Activated CD4-positive, alpha-beta T cell treated with anti-CD3 and anti-CD28 coated beads, Interleukin-2, amount 50 U/mL, for 16 hours (primary cell): Measurements from ENCODE around the gene UBE2L6.

ENCODE experiments used
- DNase-seq: peaks from one replicate; pipeline ENCODE4 v3.0.0-alpha.2; 2020

Gene UBE2L6

DNA sequence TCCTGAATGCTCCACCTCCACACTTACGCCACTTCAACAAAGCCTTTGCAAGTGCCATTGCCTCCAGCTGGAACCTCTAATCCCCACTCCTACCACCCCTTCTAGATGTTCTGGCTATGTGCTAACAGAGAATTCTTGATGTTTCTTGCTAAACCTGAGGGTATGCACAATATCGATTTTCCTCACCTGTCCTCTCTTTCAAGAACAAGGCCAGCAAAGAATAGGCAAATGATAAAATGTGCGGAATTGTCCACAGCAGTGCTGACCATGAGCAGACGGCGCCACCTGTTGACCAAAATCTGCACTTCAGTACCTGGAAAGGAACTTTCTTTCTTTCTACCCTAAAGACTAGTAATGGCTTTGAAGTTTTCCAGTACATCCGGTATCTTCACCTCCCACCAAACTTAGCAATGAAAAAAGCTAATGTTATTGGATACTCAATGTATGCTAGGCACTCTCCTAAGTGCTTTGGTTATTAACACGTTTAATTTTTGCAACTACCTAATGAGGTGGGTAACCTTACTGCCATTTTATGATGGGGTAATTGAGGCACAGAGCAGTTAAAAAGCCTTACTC, 40.3 kb downstream of the UBE2L6 start:
- peak; percentile 63 for DNase-seq

DNA sequence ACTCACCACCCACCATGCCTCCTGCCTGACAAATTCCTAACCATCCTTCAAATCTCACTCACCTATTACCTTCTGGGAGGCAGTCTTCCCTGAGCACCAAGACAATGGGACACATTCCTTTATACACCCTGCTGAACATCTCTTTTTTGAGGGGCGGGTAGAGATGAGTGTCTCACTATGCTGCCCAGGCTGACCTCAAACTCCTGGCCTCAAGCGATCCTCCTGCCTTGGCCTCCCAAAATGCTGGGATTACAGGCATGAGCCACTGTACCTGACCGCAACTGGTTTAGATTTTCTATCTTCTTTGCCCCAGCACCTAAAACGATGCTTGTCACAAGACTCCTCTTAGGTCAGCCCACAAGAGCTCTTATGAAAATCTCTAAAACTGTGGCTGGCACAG, 44.1 kb downstream of the UBE2L6 start:
- DNase-seq = no peak

DNA sequence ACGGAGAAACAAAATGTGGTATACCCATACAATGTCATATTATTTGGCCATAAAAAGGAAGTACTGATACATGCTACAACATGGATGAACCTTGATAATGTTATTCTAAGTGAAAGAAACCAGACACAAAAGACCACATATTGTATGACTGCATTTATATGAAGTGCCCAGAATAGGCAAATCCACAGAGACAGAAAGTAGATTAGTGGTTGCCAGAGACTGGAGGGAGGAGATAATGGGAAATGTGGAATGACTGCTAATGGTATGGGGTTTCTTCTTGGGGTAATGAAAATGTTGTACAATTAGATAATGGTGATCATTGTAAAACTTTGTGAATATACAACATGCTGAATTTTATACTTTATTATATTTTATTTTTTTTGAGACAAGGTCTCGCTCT, 46.4 kb downstream of the UBE2L6 start:
- no peak for DNase-seq

DNA sequence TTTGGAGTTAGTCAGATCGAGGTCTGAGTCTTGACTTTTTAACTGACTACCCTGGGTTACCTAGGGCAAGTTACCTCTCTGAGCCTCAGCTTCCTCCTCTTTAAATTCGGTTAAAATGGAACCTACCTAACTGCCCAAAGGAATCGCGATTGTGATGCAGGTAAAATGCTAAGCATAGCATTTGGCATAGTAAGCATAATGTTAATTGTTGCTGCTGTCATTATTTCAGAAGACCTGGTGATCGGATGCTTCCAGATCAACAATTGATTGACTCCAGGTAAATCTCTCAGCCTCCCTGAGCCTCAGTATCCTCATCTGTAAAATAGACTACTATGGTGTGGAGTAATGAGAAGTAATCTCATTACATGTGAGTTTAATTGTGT, 51.4 kb downstream of the UBE2L6 start:
- no peak for DNase-seq

DNA sequence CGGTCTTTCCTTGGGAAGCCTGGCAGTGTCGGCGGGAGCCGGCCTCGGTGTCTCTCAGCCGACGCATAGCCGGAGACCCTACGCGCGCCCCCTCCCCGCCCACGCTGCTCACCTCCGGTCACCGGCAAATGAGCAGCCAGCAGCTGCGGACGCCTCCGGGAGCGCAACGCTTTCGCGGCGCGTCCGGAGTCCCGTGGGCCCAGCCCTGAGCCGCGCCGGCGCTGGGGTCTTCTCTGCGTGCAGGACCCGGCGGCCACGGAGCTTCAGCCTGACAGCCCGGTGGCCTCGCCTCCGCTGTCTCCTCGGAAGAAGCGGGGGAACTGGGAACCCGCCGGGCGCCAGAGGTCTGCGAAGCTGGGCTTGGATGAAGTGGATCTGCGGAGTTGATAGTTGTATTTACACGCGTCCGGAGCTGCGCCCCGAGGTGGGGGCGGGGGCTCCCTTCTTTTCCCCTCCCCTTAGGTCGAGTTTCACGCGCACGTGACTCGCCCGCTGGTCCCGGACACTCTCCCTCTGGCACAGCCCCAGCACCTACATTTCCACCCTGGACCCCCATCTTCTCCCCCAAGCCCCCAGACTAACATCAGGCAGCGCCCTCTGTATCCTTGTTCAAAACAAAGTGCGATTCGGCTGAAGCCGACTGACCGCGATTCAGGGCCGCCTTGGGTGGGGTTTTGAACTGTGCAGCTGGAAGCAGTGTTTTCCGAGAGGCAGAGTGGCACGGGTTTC, 52.0 kb downstream of the UBE2L6 start, which contains the start of gene SLC43A1:
SLC43A1 (minus strand) TSS at position 371 of the 729 bp plus-strand sequence. CDS start 1,591 bp downstream, outside the sequence.
- peak; percentile 60 for DNase-seq

DNA sequence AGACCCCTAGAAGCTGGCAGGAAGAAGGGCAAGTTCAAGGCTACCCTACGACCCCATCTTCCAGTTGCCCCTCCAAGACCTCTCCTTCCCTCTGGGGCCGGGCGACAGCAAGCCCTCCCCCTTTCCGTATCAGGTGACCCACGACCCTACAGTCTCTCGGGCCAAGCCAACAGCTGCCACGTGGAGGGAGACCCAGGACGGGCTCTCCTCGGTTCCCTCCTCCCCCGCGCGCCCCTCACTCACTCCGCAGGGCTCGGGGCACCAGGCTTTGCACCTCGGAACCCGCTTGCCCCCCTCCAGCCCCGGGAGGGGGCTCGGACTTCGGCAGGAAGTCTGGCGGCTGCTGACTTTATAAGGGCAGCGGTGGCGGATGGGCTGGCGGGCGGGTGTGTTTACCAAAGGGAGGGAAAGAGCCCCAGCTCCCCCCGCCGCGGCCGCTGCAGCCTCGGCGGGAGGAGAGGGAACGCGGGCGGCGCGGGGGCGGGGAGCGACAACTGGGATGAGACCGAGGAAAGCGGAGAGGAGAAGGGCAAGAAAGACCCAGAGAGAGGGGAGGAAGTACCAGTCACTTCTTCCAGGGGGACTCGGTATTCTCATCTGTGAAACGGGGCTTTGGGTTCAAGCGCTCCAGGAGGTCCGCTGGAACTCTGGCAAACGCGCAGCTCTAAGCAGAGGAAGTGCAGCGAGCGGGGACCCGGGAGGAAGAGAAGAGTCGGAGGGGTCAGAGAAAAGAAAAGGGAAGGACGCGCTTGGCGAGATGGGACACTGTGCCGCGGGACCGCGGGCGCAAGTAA, 52.7 kb downstream of the UBE2L6 start:
- peak; percentile 56 for DNase-seq

DNA sequence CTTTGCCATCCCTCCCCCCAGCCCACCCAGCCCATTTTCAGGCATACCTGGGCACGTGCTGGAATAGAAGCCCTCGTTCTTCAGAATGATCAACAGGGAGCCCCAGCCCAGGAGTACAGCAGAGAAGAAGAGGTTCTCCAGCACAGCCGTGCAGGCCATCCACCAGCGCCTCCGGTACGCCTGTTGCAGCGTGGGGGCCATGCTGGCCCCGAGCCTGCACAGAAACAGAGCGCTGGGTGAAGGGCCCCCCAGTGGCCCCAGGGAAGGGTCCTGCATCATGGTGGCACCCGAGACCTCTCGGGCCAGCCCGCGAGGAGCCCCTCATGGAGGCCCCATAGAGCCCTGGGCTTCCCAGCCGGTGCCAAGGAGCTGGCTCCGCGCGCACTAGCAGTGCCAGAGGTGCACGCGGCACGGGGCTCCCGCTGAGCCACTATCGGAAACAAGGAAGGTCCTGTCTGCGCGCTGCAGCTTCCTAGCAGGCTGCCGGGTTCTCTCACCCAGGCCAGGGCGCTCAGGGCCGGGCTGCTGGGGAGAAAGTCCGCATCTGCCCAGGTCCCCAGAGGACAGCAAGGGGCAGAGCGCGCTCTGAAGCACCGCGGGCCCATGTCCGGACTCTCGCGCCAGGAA, 53.4 kb downstream of the UBE2L6 start:
- peak; percentile 37 for DNase-seq

DNA sequence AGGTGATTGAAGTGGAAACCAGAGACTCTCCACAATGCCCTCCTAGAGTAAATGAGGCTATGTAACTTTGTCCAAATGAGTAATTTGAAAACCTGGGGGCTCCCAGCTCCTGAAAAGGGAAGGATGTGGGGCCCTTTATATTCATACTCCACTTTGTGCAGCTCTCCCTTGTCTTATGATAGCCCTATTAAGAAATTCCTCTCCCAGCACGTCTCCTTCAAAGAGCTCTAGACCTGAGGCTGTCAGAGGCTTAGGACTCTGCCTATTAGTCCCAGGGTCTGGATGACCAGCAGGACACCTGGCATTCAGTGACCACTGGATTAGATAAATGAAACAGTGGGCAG, 54.0 kb downstream of the UBE2L6 start:
- DNase-seq = no peak

DNA sequence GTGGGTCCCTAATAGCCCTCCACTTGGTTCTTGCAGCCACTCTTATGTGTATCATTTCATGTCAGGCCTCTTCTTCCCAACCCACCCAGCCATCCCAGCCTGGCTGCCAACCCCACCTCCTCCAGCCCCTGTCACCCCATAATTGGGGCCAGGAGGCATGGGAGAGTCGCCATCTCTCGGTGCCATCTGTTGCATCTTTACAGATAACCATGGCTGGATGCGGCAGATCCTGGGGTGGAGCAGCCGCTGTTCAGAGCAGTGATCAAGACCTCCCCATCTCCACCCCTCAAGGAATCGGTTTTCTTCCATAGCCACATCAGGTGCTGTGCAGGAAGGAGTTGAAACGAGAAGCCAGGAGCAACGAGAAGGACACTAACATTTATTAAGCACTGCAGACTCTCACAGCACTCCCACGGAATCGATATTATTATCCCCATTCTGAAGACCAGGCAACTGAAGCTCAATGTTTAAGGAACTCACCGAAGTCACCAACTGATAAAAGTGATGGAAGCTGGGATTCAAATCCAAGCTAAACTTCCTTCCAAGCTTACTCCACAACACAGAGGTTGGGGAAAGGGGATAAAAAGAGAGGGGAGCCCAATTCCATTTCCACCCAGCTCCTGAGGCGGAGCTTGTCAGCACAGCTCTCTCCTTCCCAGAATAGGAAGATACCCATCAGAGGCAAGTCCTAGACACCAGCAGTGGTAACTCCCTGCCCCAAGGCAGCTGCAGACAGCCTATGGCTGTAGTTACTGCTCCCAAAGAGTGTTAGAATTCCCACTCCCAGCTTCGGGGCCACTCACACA, 54.6 kb downstream of the UBE2L6 start:
- DNase-seq = no peak

DNA sequence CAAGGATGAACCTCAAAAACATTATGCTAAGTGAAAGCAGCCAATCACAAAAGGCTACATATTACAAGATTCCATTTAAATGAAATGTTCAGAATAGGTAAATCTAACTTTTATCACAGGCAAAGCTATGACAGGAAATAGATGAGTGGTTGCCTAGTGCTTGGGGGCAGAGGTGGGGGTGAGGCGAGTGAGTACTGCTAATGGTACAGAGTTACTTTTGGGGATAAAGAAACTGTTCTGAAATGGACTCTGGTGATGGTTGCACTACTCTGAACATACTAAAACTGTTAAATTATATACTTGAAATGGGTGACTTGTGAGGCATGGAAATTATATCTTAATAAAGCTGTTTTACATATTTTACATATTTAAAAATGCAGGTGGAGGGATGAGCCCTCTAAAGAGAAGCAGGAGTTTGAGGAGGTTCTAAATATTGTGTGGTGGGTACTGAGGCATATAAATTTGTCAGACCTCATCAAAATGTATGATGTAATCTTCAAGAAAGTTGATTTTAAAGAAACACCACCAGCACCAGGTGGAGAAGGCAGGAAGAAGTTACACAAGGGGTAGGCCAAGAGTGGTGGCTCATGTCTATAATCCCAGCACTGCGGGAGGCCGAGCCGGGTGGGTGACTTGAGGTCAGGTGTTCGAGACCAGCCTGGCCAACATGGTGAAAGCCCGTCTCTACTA, 55.6 kb downstream of the UBE2L6 start:
- DNase-seq = no peak

DNA sequence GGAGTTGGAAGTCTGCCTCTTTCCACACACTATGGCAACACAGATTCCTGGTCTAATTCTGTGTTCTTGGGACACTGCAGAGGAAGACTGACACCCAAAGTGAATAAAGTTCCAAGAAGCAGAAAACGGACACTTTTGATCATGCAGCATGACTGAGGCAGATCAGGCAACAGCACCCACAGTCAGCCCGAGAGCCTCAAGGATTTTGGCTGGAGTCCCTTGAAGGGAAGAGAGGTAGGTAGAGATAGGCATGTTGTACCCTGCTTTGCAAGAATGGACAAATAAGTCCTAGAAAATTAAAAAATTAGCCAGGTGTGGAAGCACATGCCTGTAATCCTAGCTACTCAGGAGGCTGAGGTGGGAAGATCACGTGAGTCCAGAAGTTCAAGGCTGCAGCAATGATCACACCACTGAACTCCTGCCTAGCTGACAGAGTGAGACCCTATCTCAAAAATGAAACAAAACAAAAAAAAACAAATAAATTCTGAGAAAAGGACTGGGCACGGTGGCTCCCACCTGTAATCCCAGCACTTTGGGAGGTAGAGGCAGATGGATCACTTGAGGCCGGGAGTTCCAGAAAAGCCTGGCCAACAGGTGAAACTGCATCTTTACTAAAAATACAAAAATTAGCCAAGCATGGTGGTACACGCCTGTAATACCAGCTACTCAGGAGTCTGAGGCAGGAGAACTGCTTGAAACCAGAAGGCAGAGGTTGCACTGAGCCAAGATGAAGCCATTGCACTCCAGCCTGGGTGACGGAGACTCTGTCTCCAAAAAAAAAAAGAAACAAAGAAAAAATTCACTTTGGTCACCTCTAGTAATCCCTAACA, 58.9 kb downstream of the UBE2L6 start:
- no peak for DNase-seq

DNA sequence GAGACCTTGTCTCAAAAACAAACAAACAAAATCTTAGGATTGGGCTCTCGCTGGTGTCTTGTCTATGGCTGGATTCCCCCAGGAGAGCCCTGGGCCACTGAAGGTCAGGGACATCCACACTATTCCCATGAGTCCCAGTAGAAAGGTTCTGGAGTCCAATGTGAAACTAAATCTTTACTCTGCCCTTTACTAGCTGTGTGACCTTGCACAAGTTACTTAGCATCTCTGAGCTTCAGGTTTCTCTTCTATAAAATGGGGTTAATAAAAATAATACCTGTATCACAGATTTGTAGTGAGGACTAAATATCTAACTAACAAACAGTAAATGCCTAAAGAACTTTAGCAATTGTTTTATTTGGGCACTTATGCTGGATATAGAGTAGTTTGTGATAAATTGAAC, 61.0 kb downstream of the UBE2L6 start:
- DNase-seq = no peak

DNA sequence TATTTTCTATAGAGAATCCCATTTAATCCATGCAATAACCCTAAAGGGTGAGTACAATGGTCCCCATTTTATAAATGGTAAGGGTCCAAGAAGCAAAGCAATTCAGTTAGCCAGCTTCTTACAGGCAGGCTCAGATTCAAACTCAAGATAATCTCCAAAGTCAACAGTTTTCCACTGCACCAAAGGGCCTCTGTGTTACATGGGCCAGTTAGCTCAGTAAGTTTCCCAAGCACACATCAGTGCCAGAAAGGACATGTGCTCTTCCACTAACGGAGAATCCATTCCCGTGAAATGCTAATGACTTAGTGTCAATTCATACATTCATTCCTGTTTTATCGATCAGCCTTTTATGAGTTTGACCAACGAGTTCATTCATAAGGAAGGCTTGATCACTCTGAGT, 63.0 kb downstream of the UBE2L6 start:
- DNase-seq = no peak

DNA sequence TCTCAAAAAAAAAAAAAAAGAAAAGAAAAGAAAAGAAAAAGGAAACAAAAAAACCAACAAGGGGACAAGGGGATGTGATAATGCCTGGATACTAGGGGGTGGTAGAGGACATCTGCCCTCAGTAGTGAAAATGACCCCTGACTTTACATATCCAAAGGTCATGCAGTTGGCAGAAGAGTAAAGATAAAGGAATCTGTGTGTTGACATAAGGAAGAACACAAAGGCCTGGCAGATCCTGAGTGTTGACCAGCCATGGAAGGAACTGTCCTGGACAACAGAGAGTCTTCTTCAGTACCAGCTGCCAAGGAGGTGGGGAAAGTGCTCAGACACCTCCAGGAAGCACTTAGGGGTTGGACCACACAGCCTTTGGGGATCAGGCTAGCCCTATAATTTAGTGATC, 64.6 kb downstream of the UBE2L6 start:
- no peak for DNase-seq

DNA sequence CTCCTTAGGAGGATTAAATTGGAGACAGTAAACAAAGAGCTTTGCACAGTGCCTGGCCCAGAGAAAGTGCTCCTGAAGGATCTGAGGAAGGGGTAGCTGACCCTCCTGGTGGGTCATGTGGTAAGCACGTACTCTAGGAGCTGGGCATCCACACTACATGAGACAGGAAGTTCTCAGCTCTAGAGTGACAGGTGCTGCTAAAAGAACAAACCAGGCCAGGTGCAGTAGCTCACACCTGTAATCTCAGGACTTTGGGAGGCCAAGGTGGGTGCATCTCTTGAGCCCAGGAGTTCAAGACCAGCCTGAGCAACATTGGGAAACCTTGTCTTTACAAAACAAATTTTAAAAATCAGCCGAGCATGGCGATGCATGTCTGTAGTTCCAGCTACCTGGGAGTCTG, 65.1 kb downstream of the UBE2L6 start:
- DNase-seq = no peak

DNA sequence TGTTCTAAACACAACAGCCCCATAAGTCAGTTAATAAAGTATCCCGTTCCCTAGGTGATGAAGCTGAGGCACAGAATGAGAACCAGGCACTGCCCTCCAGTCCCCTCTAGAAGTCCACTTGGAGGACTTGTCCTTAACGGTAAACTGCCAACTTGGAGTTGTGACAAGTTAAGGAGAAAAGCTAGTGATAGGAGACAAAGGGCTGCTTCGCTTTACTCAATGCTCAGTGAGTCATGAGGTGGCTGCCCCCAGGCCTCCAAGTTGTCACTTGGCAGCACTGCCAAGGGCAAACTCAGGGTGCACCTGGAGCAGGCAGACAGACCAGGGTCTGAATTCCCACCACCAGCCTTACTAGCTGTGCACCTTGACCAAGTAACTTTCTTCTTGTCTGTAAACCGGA, 65.5 kb downstream of the UBE2L6 start:
- no peak for DNase-seq
